GM18520 (cell line): ENCODE measurements around the gene PTPRA.
A peak's percentile ranks its signal among the peaks of the same experiment; 100 is the strongest.
"Not testable (repeated sequence)": the region's sequence is repeated elsewhere in the genome, so short reads cannot be mapped to it uniquely, and the experiment has no call there.

Experiments used
- ATAC-seq: cut with Tn5 transposase; IDR thresholded peaks from one replicate; pipeline ENCODE4 v1.9.1; 2021; ENCODE audit not compliant: unreplicated experiment

PTPRA gene

GRCh38 chr20:3040086-3040485 is 166.8 kb downstream of the PTPRA start:
- no peak for ATAC-seq

- no peak for ATAC-seq
Measured at GRCh38 chr20:3041854-3042409, 168.7 kb downstream of the PTPRA start.

- ATAC-seq = no peak
Measured at GRCh38 chr20:3042625-3043024, 169.3 kb downstream of the PTPRA start.

GRCh38 chr20:3043322-3043721 is 170.0 kb downstream of the PTPRA start, which contains the start of gene GNRH2:
TSS of gene GNRH2 (plus strand) at chr20:3043622. CDS start at chr20:3044415, 793 bp downstream.
- ATAC-seq = no peak

GRCh38 chr20:3044336-3044965 is 171.2 kb downstream of the PTPRA start:
- no peak for ATAC-seq

- peak; percentile 9 for ATAC-seq
Measured at GRCh38 chr20:3045042-3045815, 171.9 kb downstream of the PTPRA start.

- peak; percentile 89 for ATAC-seq
Measured at GRCh38 chr20:3045816-3046676, 172.8 kb downstream of the PTPRA start, which contains the start of gene MRPS26. TSS of gene MRPS26 (plus strand) at chr20:3046052. CDS start at chr20:3046069, 17 bp downstream.

GRCh38 chr20:3046677-3047462 is 173.6 kb downstream of the PTPRA start:
- ATAC-seq = no peak

- ATAC-seq = no peak
Measured at GRCh38 chr20:3047486-3048419, 174.5 kb downstream of the PTPRA start.

- ATAC-seq = no peak
Measured at GRCh38 chr20:3051385-3052019, 178.2 kb downstream of the PTPRA start.

- no peak for ATAC-seq
Measured at GRCh38 chr20:3059489-3059888, 186.2 kb downstream of the PTPRA start.

GRCh38 chr20:3064119-3064518 is 190.8 kb downstream of the PTPRA start:
- not testable (repeated sequence) for ATAC-seq

GRCh38 chr20:3067139-3068014 is 194.1 kb downstream of the PTPRA start:
- ATAC-seq = no peak

GRCh38 chr20:3068075-3068474 is 194.8 kb downstream of the PTPRA start:
- ATAC-seq = no peak

GRCh38 chr20:3068986-3069900 is 196.0 kb downstream of the PTPRA start:
- no peak for ATAC-seq

- no peak for ATAC-seq
Measured at GRCh38 chr20:3070725-3071124, 197.4 kb downstream of the PTPRA start.

GRCh38 chr20:3071266-3071609 is 198.0 kb downstream of the PTPRA start:
- no peak for ATAC-seq
